ACHN (cell line): ENCODE measurements around the gene PLCG1.

Experiments
- DNase-seq: peaks from one replicate; pipeline ENCODE4 v3.0.0-alpha.2; 2015
- in situ Hi-C: cut with HindIII; loops from 2 replicates; pipeline ENCODE4 v1.10.0; 2017; ENCODE audit warnings: low sequenced_read_pairs, low pct_ligation_motif_present, low pct_unique_long_range_greater_than_20kb

The PLCG1 gene

DNA sequence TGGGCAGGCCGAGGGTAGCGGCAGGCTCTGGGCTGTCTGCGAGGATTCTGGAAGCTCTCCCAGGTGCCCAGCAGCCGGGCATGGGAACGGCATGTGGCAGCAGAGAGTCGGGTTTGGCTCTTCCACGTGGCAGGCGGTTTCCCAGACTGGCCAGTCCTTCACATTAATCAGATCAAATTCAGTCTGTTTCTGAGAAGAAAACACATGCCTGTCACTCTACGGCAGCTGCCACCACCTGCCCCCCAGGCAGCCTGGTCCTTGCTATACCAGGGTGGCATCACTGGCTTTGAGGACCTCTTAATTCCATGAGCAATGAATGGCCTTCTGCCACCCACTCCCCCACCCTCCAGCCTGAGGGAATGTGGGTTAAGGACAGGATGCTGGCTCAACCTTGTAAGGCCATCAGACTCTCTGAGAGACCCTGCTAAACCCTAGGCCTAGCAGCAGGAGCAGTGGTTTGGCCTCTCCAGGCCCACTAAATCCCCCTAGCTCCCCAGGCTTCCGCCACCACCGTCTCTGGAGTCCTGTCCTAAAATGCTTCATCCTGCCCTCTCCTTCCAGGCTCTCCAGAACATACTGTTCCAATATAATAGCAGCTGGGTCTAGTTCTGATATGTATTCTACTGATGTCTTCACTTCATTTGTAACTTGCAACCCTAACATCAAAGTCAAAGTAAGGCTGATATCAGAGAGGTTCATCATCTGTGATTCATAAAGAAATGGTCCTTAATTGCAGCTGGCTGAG lies 47.8 kb downstream of the PLCG1 start:
- in situ Hi-C loops: no loop called here
- DNase-seq: no peak

DNA sequence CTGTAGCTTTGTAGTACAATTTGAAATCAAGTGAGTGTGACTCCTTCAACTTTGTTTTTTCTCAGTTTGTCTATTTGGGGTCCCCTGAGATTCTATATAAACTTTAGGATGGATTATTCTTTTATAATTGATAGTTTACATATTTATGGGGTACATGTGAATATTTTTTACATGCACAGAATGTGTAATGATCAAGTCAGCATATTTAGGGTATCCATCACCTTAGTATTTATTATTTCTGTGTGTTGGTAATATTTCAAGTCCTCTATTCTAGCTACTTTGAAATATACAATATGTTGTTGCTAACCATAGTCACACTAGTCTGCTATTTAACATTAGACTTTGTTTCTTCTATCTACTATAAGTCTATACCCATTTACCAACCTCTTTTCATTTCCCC lies 50.3 kb downstream of the PLCG1 start:
- in situ Hi-C loops: no loop called here

DNA sequence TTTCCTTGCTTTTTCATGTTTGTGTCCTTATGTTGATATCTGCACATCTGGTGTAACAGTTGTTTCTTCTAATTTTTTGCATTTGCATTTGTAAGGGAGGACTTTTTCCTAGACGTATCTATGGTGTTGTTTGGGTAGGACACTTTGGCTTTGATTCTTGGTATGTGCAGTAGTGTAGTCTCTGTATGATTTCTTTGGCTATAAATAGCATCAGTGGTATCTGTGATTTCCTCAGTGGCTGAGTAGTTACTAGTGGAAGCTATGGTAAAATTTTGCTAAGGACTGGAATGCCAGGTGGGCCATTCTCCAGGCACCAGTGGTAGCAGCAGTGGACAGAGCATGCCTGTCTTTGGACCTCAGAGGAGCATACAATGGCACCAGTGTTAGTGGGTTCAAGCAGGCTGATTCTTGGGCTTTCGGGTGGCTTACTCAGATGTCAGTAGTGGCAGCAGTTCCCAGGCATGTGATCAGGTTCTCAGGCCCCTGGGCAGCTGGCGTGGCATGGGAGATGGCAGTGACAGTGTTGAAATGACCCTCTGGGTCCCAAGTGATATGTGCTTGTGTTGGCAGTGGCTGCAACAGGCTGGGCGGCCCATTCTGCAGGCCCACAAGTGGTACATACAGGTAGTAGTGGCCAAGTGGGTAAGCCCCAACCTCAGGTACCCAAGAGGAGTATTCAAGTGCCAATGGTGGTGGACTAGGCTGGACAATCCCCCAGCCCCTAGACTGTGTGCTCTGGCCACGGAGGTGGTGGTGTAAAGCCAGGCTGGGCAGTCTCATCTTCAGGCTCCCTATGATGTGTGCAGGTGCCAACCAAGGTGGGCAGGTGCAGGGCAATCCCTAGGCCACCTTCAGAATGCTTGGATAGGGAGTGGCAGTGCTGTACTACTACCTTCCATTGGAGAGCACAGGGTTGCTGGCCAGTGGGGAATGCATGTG lies 54.5 kb downstream of the PLCG1 start:
- no peak for DNase-seq
- in situ Hi-C loops: no loop called here

More for the DNA sequence above, 50.3 kb downstream of the PLCG1 start:
- no peak for DNase-seq

DNA sequence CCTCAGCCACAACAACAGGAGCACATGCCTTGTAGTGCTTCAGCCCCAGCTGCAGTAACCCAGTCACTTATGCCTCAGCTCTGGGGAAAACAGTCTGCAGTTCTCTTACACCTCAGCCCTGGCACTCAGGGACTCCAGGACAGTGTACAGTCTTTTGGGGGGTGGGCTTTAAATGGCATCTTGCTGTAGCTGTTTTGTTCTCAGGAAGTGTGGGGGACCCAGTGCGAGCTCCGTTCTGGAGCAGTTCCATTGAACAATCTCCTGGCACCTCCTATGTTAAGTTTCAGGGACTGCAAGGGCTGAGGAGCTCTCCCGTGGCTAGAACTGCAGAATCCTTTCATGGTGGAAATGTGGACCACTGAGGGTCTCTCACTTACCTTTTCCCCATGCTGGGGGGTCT lies 55.2 kb downstream of the PLCG1 start:
- in situ Hi-C loops: no loop called here
- no peak for DNase-seq

DNA sequence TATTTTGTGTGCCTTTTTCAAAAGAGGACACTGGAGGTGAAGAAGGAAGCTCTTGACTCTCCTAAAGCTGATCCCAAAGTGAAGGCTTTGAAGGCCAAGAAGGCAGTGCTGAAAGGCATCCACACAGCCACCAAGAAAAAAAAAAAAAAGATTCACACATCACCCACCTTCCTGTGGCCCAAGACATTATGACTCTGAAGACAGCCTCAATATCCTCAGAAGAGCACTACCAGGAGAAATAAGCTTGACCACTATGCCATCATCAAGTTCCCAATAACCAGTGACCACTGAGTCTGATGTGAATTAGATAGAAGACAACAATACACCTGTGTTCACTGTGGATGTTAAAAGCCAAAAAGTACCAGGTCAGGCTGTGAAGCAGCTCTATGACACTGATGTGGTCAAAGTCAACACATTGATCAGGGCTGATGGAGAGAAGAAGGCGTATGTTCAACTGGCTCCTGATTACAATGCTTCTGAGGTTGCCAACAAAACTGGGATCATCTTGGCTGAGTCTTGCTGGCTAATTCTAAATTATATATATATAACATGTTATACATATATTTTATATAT lies 59.4 kb downstream of the PLCG1 start:
- DNase-seq: no peak
- in situ Hi-C loops: no loop called here

DNA sequence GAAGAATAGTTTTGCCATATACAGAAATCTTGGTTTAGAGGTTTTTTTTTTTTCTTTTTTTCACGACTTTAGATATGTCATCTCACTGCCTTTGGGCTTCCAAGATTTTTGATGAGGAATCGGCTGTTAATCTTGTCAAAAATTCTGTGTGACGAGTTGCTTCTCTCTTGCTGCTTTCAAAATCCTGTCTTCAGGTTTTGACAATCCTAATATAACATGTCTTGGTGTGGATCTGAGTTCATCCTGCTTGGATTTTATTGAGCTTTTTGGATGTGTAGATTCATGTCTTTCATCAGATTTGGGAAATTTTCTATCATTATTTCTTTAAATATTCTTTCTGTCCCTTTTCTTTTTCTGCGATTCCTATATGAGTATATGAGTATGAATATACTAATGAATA lies 61.1 kb downstream of the PLCG1 start:
- DNase-seq: no peak

DNA sequence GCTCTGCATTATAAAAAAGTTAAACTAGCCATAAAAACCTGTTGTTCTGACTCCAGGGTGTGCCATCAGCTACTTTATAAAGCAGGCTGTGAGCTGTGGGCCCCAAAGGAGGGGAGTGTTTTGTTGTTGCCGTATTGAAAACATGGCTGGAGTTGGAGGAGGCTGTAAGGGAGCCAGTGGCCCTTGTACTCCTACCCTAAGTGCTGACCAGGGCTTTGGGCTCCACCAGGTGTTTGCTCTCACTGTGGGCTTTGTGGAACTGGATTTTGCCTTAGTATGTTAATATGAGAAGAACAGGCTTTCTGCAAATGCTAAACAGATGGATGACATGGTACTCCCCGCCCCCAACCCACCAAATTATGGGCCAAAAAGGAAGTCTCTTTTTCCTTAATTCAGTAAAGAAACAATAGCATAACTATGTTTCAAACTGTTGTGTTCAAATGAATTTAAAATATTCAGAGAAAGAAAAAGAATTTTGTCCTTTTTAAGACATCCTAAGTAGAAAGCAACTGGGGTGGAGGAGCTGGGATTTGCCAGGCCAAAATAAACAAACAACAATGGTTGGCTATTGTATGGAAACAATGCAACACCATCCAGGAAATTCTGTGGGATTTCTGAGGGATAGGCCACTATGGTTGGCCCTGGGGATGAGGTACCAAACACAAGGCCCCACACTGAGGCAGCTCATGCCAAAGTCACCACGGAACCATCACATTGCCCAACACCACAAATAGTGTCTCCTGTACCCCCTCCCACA lies 63.3 kb downstream of the PLCG1 start:
- no peak for DNase-seq
- in situ Hi-C loops: no loop called here

More for the DNA sequence above, 61.1 kb downstream of the PLCG1 start:
- in situ Hi-C loops: no loop called here

DNA sequence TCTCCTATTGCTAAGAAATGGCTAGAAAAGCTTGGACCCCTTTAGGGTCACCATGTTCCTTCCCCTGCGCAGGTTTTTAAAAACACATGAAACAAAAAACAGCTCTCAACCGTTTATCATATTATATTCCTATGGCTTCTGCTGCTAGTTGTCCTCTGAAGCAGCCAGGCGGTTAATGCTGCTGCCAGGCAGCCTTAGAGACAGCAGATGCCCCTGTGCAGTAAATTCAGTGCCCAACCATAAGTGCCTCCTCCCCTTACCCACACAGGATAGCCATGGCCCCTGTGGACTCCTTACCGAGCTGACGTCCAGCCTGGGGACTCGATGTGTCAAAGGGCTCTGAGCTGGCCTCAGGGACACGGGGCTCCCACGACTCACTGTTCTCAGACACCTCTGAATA lies 64.4 kb downstream of the PLCG1 start:
- in situ Hi-C loops: no loop called here
- no peak for DNase-seq

DNA sequence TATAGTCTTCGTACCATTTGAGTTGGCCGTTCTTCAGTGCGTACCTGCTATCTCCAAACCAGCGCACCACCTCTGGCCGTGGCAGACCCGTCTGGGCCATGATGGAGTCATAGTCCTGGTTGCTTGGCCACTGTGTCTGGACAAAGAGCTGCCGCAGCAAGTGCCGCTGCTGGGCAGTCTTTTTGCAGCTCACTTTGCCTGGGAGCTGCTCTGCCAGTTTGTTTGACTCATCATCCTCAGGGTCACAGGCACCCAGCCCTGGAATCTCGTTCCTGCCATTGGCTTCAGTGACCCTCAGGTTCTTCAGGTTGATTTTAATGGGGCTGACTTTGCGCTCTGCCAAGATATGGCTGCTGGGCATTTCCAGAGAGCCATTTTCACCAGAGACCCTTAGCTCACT lies 65.1 kb downstream of the PLCG1 start:
- in situ Hi-C loops: no loop called here
- DNase-seq: no peak

DNA sequence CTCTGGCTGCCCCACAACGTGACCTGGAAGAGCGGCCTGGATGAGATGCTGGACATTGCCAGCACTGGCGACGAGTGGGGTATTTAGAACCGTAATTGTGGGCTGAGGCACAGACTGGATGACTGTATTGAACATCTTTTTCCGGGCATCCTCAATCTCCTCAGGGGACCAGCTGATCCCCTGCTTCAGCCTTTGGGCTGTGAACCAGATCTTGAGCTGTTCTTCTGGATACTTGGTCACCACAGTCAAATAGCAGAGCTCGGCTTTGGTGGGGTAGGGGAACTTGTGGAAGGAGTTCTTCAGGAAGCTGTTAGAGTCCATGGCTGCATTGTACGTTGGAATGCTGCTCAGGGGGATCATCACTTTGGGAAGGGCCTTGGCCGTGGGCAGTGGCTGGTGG lies 66.3 kb downstream of the PLCG1 start:
- in situ Hi-C loops: no loop called here
- no peak for DNase-seq

DNA sequence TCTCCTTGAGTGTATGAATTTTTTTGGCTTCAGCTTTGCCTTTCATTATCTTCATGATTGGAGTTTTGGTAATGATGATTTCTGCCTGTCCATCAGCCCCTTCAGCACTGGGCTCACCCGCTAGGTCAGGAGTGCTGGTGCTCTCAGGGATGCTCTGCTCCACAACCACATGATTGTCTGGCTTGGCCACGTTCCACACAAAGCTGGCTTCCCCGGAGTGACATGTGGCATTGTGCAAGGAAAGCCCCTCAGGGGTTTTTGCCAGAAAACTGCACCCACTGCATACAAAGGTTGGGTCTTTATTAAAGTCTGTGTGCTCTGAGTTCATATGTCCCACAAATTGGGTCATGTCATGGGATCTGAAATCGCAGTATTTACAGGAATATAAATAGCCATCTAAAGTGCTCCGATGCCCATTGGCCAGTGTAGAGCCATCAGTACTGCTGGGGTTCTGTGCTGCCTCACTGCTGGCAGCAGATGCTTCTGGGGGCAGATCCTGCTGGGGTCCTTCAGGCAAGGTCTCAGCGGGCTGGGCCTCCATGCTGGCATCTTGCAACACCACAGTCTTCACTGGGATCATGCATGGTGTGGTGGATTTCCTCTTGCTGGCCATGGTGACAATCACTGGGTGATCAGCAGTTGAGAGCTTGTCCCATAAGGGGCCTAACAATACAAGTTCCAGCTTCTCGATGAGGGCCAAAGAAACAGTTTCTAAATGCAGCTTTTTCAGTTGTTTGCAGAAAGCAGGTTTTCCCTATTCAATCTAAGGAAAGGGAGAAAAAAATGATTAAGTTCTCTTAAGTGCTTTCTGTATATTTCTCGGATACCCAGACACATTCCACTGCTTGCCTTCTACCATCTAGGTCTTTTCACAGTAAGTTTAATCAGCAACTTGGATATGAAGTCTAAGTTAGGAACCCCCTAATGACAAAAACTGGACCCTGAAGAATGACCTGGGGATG lies 67.2 kb downstream of the PLCG1 start:
- no peak for DNase-seq
- in situ Hi-C loops: no loop called here

DNA sequence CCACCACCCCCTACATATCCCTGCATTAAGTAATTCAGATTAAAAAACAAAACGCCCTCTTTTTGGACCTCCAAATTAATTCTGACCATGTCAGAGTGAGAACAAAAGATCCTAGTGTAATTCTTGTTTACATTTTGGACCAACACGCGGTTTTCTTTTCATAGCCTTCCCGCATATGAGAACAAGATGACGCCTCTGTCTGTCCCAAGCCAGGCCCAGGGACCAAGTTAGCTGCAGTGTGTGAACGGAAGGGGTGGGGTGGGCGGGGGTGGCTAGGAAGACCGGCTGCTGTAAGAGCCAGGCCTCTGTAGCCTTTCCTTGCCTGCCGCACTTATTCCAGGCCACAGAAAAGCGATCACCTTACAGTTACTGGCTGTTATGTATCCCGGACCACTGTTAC lies 68.0 kb downstream of the PLCG1 start:
- in situ Hi-C loops: no loop called here
- DNase-seq: no peak

DNA sequence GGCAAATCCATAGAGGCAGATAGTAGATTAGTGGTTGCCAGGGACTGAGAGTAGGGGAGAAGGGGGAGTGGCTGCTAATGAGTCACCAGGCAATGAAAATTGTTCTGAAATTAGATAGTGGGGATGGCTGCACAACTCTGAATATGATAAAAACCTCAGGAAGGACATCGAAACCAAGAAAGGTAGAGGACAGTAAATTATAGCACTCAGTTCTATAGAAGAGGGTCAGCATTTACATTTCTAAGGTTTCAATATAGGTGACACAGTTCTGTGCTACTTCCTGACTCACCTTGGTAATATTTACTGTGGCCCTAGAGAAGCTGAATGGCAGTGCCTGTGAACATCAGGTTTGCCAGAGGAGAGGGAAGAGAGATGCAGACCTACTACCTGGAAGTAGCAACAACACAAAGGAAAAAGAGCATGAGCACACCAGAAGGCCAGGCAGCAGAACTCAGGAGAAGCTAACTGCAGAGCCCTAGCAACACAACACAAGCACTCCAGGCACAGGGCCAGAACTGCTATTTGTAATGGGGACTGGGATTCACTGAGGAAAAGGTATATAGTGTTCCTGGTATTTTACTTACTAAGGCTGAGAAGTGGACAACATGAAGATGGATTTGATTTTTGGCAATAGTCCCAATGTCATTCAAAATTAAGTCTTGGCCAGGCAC lies 75.9 kb downstream of the PLCG1 start:
- in situ Hi-C loops: no loop called here
- peak; percentile 6 for DNase-seq

DNA sequence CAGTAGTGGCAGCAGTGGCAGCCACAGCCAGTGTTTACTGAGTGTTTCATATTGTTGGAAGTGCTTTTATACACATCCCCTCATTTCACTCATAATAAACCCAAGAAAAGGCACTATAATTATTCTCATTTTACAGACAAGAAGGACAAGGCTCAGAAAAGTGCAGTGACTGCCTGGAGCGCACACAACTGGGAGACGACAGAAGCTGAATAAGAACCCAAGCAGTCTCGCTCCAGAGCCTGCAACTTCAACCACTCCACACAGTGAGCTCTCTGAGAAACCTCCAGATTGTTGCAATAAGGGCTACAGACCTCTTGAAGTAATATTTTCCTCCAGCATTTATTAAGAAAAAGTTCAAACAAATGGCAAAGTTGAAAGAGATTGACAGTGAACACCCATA lies 76.9 kb downstream of the PLCG1 start:
- DNase-seq: no peak
- in situ Hi-C loops: no loop called here

DNA sequence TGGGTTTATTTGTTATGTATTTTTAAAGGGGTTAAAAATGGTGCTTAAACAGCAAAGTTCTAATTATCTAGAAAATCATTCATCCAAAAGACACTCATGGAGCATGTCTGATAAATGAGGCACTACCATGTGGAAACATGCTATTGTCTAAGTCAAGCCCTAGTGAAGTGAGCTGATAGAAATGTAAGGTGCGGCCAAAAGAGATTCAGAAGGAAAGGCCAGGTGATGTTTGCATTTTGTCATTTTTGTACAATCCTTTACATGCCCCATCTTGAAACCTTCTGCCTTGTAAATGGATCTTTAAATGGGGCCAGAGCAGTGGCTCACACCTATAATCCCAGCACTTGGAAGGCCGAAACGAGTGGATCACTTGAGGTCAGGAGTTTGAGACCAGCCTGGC lies 77.3 kb downstream of the PLCG1 start:
- no peak for DNase-seq
- in situ Hi-C loops: no loop called here

DNA sequence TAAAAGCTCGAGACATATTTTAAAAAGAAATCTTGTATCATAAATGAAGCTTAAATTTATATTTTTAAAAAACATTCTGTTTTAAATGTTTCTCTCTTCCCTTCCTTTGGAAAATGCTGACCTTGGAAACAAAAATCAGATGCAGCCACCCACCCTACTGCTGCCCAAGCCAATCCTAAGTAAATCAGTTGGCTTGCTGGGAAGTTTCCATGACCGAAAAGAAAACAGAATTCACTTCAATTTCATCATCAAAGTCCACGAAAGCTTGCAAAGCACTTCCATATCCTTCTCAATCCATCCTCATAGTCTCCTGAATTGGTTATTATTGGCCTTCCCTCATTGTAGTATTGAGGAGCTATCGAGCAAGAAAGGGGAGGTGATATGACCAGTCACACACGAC lies 80.1 kb downstream of the PLCG1 start:
- no peak for DNase-seq
- in situ Hi-C loops: no loop called here

DNA sequence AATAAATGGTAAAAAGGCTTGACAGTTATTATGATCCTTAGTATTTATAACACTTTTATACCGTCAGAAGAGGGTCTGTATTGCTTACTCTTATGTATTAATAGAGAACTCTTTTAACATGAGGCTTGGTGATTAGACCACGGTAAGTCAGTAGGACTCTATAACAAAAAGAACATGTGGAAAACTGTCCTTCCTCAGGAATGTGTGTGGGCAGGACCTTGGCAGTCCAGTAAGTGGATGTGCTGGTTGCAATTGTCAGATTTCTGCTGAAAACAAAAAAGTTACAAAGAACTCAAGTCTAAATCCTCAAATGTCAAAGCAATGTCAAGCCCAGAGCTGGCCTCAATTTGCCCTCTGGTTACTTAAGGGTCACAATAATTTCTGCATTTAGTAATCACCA lies 81.1 kb downstream of the PLCG1 start:
- in situ Hi-C loops: no loop called here
- no peak for DNase-seq
